EL (cell line): Measurements from ENCODE around the gene TRIM29.
"Not testable (repeated sequence)": the region's sequence is repeated elsewhere in the genome, so short reads cannot be mapped to it uniquely, and the experiment has no call there.

Experiments used
- DNase-seq: peaks from one replicate; pipeline ENCODE4 v3.0.0-alpha.2; 2016

Gene TRIM29

GRCh38 chr11:120172054-120172911, 34.4 kb upstream of the TRIM29 start:
- DNase-seq, result peak; percentile 66

- DNase-seq, result no peak
Observed at GRCh38 chr11:120170741-120171261, 32.9 kb upstream of the TRIM29 start.

GRCh38 chr11:120169981-120170698, 32.2 kb upstream of the TRIM29 start:
- no peak for DNase-seq

DNA sequence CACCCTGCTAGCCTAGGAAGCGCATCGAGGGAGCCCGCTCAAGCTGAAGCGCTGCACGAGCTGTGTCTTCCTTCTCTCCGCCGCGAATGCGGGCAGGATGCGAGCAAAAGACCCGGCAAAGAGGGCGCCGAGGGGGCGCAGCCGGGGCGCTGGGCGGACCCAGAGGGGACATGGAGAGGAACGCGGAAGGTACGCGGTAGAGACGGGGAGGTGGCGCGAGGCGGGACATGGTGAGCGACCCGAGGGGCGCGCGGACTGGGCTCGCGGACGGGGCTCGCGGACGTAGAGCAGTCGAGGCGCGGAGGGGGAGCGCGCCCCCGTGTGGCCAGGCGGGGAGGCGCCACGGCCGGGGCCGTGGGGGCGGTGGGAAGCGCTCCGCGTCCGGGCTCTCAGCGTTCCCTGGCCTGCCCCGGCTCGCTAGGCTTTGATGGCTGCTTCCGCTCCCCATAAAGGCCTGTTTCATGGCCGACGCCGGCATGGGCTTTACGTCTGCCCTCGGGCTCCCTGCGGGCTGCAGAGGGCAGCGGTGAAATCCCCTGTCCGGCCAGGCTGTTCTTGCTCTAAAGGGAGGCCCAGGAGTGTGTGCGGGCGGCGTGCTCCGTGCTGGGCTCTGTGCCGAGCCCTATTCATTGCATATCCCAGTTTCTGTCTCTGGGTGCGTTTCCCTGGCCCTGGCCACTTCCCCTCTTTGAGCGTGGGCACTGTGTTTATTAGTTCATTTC, 31.2 kb upstream of the TRIM29 start:
- peak; percentile 71 for DNase-seq

GRCh38 chr11:120168108-120168959, 30.4 kb upstream of the TRIM29 start:
- no peak for DNase-seq

DNA sequence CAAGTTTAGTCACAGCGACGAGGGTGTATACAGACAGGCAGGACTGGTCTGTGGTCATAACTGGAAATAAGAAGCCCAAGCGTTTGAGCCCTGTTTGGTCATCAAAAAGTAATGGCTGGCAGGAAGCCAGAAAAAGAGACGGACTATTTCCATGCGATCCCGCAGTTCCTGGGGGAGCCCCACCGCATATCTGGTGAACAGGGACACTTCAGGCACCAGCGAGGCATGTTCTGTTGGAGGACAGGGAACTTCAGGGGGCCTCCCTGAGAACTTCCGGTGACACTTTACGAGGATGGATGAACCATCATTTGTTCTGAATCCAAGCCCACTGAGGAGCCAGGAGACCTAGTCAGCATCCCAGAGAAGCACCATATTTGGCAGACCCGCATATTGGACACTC, 29.7 kb upstream of the TRIM29 start:
- DNase-seq, result no peak

DNA sequence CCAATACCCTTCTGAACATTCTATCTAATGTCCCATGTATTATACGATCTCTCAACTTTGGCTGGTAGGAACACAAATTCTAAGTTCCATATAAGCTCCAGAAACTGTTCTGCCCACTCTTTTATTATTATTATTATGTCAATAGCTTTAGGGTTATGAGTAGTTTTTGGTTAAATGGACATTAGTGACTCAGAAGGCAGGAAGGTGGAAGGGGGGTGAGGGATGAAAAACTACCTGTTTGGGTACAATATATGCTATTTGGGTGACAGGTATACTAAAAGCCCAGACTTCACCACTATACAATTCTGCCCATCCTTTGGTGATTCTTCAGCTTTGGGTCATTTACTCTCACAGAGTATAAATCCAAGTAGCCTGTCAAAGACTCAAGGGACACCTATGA, 22.5 kb upstream of the TRIM29 start:
- no peak for DNase-seq

DNA sequence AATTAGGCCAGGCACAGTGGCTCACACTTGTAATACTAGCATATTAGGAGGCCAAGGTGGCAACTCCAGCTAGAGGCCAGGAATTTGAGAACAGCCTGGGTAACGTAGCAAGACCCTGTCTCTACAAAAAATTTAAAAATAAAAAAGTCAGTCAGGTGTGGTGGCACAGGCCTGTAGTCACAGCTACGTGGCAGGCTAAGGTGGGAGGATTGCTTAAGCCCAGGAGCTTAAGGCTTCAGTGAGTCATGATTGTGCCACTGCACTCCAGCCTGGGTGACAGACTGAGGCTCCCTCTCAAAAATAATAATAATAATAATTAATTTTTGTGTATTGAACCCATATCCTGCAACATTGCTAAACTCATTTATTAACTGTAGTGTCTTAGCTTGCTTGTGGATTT, 15.3 kb upstream of the TRIM29 start:
- DNase-seq, result no peak

DNA sequence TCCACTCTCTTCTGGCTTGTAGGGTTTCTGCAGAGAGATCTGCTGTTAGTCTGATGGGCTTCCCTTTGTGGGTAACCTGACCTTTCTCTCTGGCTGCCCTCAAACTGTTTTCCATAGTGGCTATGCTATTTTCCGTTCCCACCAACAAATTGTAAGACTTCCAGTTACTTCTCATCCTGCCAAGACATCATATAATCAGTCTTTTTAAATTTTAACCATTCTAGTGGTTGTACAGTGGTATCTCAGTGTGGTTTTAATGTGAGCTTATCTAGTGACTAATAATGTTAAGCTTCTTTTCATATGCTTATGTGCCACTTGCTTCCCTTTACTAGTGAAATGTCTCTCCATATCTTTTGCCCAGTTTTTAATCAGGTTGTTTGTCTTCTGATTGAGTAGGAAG, 13.6 kb upstream of the TRIM29 start:
- DNase-seq, result no peak

GRCh38 chr11:120149246-120149645, 11.3 kb upstream of the TRIM29 start:
- no peak for DNase-seq

DNA sequence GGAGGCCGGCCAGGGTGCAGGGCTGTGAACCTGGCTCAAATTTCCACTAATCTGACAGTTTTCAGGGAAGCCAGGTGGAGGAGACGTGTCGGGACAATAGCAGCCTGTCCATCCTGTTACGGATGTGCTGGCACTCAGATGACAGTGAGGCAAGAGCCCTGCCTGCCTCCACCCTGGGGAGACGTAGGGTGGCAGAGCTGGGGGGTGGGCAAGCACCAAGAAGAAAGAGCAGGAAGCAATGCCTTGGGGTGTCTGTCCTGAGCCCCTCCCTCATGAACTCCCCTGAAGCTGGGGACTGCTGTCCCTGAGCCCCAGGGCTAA, 10.0 kb upstream of the TRIM29 start:
- no peak for DNase-seq

GRCh38 chr11:120147094-120147949, 9.4 kb upstream of the TRIM29 start:
- DNase-seq, result no peak

DNA sequence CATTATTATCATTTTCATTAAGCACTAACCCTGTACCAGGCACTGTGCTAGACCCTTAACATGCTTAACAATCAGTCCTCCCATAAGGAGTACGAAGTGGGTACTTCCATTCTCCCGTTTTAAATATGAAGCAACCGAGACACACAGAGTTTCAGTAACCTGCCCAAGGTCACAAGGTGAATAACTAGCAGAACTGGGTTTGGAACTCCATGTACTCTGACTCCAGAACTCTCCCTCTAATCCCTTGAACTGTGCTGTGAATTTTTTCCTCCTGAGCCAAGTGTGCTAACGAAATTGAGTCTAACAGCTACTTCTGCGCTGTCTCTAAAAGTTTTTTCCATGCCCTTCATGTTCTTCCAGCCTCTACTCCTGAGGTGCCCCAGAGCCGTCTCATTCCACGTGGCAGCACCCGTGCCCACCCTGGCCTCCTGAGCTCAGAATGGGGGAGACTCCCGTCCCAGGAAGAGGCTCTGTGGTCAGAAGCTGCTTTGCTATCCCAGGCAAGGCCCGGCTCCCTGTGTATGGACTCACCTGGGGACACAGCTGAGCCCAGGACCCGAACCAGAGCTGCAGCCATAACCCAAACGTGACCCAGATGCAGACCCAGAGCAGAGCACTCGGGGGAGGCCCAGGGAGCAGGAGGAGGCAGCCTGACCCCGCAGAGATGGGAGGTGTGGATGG, 8.6 kb upstream of the TRIM29 start:
- DNase-seq, result no peak

DNA sequence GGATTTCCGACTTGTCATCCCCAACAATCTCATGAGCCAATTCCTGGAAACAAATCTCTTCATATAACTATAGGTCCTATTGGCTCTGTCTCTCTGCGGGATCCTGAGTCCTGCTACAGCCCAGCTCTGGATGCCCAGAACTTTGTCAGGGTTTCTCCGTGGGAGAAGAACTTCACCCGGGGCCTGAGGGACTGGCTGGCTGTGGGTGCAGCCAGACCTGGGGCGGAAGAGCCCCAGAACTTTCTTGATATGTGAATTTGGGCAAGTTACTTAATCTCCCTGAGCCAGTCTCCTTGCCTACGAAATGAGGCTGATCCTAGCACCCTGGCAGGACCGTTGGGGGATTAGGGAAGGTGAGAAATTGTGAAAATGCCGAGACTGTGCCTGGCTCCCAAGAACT, 6.6 kb upstream of the TRIM29 start:
- no peak for DNase-seq

- not testable (repeated sequence) for DNase-seq
Observed at GRCh38 chr11:120143472-120143871, 5.6 kb upstream of the TRIM29 start.

- DNase-seq, result no peak
Observed at GRCh38 chr11:120142441-120143100, 4.7 kb upstream of the TRIM29 start.

- DNase-seq, result no peak
Observed at GRCh38 chr11:120141768-120142423, 4.0 kb upstream of the TRIM29 start.

DNA sequence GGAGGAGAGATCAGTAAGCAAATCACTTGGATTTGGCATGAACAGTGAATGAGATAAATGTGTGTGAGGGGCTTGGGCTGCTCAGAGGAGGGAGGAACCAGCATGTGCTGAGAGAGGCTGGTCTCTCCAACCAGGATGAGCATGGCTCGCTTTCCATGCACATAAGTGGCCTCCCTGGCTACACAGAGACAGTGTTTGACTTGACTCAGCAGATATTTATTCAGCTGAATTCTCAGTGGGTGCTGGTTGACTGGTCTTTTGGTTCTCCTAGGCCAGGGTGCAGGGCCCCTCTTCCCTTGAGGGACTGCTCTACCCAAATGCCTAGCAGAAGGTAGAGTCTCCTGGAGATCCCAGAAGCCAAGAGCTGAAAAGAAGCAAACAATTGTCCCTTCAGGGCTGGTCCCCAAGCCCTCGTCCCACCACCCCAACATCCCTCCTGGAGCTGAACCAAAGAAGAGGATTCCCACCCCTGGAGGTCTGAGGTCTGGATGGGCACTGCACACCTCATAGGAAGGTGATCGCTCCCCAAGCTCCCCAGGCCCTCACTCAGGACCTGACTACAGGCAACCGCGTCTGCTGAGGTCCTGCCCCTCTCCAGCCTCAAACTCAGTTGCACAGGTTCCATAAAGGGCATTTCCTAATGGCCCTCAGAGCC, 3.3 kb upstream of the TRIM29 start:
- no peak for DNase-seq
